Measurements from ENCODE around the gene TSPAN3.

TSPAN3 gene

GRCh38 chr15:77027111-77027696 lies 43.7 kb downstream of the TSPAN3 start:
- H3K4me3 ChIP-seq (ENCODE audit: low read depth, low read length): no peak overlapping the region
- no peak for TF ChIP-seq CTCF (IDR thresholded peaks at IDR 0.05; ENCODE audit: borderline replicate concordance, insufficient read depth, low read depth, low read length)

GRCh38 chr15:77026501-77027110 lies 44.3 kb downstream of the TSPAN3 start:
- no peak overlapping the region for H3K4me3 ChIP-seq (ENCODE audit: low read depth, low read length)
- TF ChIP-seq CTCF (IDR thresholded peaks at IDR 0.05; ENCODE audit: borderline replicate concordance, insufficient read depth, low read depth, low read length): no peak

GRCh38 chr15:77025941-77026411 lies 44.9 kb downstream of the TSPAN3 start:
- no peak for TF ChIP-seq CTCF (IDR thresholded peaks at IDR 0.05; ENCODE audit: borderline replicate concordance, insufficient read depth, low read depth, low read length)
- H3K4me3 ChIP-seq (ENCODE audit: low read depth, low read length): no peak overlapping the region

- H3K4me3 ChIP-seq (ENCODE audit: low read depth, low read length): no peak overlapping the region
- TF ChIP-seq CTCF (IDR thresholded peaks at IDR 0.05; ENCODE audit: borderline replicate concordance, insufficient read depth, low read depth, low read length): no peak
Observed at GRCh38 chr15:77025083-77025901, 45.6 kb downstream of the TSPAN3 start.

GRCh38 chr15:77024273-77025082 lies 46.4 kb downstream of the TSPAN3 start:
- H3K4me3 ChIP-seq (ENCODE audit: low read depth, low read length): no peak overlapping the region
- TF ChIP-seq CTCF (IDR thresholded peaks at IDR 0.05; ENCODE audit: borderline replicate concordance, insufficient read depth, low read depth, low read length): peak; percentile 93

- TF ChIP-seq CTCF (IDR thresholded peaks at IDR 0.05; ENCODE audit: borderline replicate concordance, insufficient read depth, low read depth, low read length): no peak
Observed at GRCh38 chr15:77023576-77024272, 47.2 kb downstream of the TSPAN3 start.

More at GRCh38 chr15:77023576-77024272, 47.2 kb downstream of the TSPAN3 start:
- H3K4me3 ChIP-seq (ENCODE audit: low read depth, low read length): no peak overlapping the region
